Activated CD8-positive, alpha-beta memory T cell treated with anti-CD3 and anti-CD28 coated beads, Interleukin-2, amount 50 U/mL, for 24 hours (primary cell): ENCODE measurements around the gene PUS1.

Experiments
- DNase-seq: peaks from one replicate; pipeline ENCODE4 v3.0.0-alpha.2; 2020; ENCODE audit errors: extremely low read depth

Gene PUS1

DNA sequence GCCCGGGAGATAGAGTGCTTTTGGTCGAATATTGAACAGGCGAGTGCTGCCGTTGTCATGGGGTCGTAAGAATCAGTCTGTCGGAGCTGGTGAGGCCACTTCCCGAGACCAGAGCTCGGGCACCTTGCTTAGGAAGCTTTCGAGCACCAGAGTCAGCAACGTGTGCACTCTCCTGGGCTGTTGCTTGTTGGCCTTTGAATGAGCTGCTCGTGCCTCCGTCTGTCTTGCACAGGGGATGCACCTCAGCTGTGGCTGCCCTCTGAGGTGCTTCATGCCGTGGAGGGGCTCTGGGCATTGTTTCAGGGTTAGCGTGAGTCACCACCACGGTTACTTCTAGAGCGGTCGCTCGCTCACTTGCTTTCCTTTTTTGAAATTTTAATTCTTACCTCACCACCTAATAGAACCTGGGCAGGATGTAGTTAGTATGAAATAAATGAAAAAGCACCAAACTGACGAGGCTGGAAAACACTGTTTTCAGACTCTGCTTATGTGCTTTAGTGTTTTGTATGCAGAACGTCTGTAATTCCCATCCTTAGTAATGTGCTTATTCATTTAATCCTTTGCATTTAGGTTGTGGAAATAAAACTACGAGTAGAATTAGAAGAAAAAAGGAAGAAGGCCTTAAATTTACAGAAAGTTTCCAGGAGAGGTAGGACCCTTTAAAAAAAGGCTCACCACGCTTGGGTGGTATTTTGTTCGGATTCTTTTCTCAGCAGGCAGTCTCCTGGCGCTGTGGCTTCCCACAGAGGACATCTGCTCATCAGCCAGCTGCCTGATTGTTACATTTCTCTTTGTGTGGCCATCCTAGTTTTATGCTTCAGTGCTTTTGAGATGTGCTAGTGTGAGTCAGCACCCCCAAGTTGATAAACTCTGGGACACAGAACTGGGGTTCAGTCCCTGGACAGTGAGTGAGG lies 61.2 kb downstream of the PUS1 start:
- DNase-seq, result no peak

DNA sequence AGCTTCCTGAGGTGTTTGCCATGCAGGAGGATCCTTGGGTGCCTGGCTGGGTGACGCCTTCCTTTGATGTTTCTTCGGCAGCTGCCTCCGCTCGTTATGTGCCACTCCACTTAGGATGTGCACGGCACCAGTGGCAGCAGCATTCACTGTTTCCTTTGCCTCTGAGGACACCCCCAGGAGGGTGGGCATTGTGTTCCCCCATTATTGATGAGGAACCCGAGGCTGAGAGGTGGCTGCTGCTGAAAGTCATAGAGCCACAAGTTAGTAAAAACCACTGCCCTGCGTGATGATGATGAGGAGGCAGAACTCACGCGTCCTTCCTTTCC lies 61.9 kb downstream of the PUS1 start:
- DNase-seq, result no peak

DNA sequence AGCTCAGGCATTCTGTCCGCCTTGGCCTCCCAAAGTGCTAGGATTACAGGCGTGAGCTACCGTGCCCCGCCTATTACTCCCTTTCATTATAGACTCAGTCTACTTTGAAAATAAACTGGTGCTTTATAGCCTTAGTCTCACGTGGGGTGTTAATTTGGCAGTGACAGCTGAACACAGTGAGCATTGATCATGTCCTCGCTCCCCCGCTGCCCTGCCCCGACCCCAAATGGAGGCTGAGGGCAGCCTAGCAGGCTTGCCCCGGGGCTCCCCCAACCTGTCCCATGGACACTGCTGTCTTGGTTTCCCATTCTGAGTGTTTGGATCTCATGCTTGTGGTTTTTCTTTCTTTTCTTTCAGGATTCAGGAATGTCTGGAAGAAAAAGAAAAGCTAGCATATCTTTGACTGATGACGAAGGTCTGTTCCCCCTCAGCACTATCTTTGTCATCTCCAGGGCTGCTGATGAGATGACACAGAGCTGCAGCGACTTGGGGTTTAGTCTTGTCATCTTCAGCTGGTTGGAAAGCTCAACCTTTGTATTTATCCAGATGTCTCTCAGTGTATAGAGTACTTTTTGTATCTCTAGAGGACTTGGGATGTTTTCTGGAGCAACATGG lies 62.8 kb downstream of the PUS1 start:
- DNase-seq, result no peak

DNA sequence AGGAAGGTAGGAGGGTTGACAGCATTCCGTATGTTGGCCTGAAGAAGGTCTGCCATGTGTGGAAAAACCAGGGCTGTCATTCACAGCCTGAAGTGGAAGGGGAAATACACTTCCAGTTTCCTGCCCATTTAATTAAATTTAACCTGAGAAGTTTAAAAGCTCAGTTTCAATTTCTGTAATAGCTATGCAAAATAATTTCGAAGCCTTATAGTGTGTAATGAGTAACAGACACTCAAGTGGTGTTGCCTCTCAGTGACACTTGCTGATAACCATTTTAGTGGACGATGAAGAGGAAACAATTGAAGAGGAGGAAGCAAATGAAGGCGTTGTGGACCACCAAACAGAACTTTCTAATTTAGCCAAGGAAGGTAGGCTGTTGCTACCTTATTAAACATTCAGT lies 65.5 kb downstream of the PUS1 start:
- DNase-seq, result no peak
